Measurements from ENCODE around the gene GPN1. TPM values are rescaled to one million over a fixed set of nuclear protein-coding genes. Genes with fewer than 3 reads are reported as not detected.

GPN1 gene
- total RNA-seq, 3 donors from 2014 or later (not counting 1 experiment from before 2014, with no cell fraction given), result 31.5 to 36.1 (median 34.9) TPM

- Mint-ChIP-seq H3K9me3 (no peaks in the 10 kb centered on the region), H3K4me1 (no peaks in the 10 kb centered on the region), H3K27ac (peak overlapping the region; percentile 8 to 32), H3K27me3 (ENCODE audit: low read depth in 2 of 2) (no peaks in the 10 kb centered on the region), H3K4me3 (no peak overlapping the region), H3K36me3 (peaks cover 21% of the 10 kb centered on the region)
- Histone ChIP-seq H3K27ac (ENCODE audit: low read length) (no peak overlapping the region), H3K36me3 (ENCODE audit: control insufficient read depth, insufficient read depth, low read length) (peaks cover 60% of the 10 kb centered on the region), H3K4me1 (ENCODE audit: control insufficient read depth, insufficient read depth, low read length) (no peaks in the 10 kb centered on the region), H3K9me3 (ENCODE audit: control insufficient read depth, insufficient read depth, low read length) (no peaks in the 10 kb centered on the region), H3K4me3 (ENCODE audit: low read length) (no peak overlapping the region), H3K27me3 (ENCODE audit: control insufficient read depth, insufficient read depth, low read length) (no peaks in the 10 kb centered on the region)
- intact Hi-C loops (cut with micrococcal nuclease), result no loop called here
- no peak for ATAC-seq
- no peak for TF ChIP-seq CTCF (IDR thresholded peaks at IDR 0.05)
- DNase-seq, result no peak
These were observed 18.4 kb downstream of the GPN1 start for GRCh38 chr2:27647289-27647688.

DNA sequence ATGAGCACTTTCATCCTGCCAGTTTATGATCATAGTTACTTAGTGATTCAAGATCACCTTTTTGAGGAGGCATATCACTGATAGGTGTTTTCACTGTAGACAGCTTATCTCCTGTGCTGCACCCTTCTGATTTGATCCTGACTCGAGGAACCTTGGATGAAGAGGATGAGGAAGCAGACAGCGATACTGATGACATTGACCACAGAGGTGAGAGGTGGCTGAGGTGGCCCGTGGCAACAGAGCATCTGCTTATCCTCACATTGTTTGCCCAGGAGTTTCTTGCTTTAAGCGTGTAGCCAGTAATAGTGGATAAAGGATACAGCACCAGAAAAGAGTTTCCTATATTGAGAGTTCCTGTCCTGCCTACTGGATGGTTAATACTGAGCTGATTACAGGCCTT lies 18.9 kb downstream of the GPN1 start:
- H3K4me1 Mint-ChIP-seq, result no peaks in the 10 kb centered on the region
- peak overlapping the region; percentile 8 to 32 for H3K27ac Mint-ChIP-seq
- H3K36me3 ChIP-seq (ENCODE audit: control insufficient read depth, insufficient read depth, low read length), result peaks cover 61% of the 10 kb centered on the region
- H3K4me1 ChIP-seq (ENCODE audit: control insufficient read depth, insufficient read depth, low read length), result no peaks in the 10 kb centered on the region
- H3K27me3 ChIP-seq (ENCODE audit: control insufficient read depth, insufficient read depth, low read length), result no peaks in the 10 kb centered on the region
- intact Hi-C loops (cut with micrococcal nuclease), result no loop called here
- DNase-seq (no peak), ATAC-seq (no peak)
- H3K4me3 Mint-ChIP-seq, result no peak overlapping the region
- WGBS (ENCODE audit: insufficient coverage), result 90% methylated on average over 4 of the region's 4 CpGs
- no peaks in the 10 kb centered on the region for H3K9me3 Mint-ChIP-seq
- H3K4me3 ChIP-seq (ENCODE audit: low read length), result no peak overlapping the region
- H3K27me3 Mint-ChIP-seq (ENCODE audit: low read depth in 2 of 2), result no peaks in the 10 kb centered on the region
- H3K9me3 ChIP-seq (ENCODE audit: control insufficient read depth, insufficient read depth, low read length), result no peaks in the 10 kb centered on the region
- H3K36me3 Mint-ChIP-seq, result peaks cover 21% of the 10 kb centered on the region
- H3K27ac ChIP-seq (ENCODE audit: low read length), result no peak overlapping the region
- no peak for TF ChIP-seq CTCF (IDR thresholded peaks at IDR 0.05)

DNA sequence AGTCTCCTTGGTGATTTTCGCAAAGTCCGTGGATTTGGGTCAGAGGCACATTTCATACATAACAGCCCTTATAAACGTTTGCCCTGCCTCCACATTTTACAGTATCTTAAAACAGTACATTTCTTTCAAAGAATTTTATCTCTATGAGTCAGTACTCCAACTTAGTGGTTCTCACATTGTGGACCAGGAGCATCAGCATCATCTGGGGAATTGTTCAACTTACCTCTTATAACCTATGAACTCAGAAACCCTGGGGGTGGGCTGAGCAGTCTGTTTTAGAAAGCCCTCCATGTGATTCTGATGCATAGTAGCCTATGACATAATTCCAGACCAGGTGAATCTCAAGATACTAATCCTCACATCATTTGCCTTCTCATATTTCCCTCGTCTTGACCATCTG lies 22.2 kb downstream of the GPN1 start:
- intact Hi-C loops (cut with micrococcal nuclease), result no loop called here
- no peak overlapping the region for H3K27ac ChIP-seq (ENCODE audit: low read length)
- no peaks in the 10 kb centered on the region for H3K9me3 Mint-ChIP-seq
- no peaks in the 10 kb centered on the region for H3K27me3 Mint-ChIP-seq (ENCODE audit: low read depth in 2 of 2)
- peaks cover 0 to 7% of the 10 kb centered on the region in 2 donors for H3K4me1 Mint-ChIP-seq
- 86% methylated on average over 3 of the region's 4 CpGs for WGBS (ENCODE audit: insufficient coverage)
- H3K4me3 Mint-ChIP-seq, result no peak overlapping the region
- no peak for TF ChIP-seq CTCF (IDR thresholded peaks at IDR 0.05)
- H3K36me3 ChIP-seq (ENCODE audit: control insufficient read depth, insufficient read depth, low read length), result peaks cover 78% of the 10 kb centered on the region
- no peaks in the 10 kb centered on the region for H3K9me3 ChIP-seq (ENCODE audit: control insufficient read depth, insufficient read depth, low read length)
- H3K4me3 ChIP-seq (ENCODE audit: low read length), result no peak overlapping the region
- DNase-seq (no peak), ATAC-seq (no peak)
- no peaks in the 10 kb centered on the region for H3K27me3 ChIP-seq (ENCODE audit: control insufficient read depth, insufficient read depth, low read length)
- H3K27ac Mint-ChIP-seq, result no peak overlapping the region
- H3K36me3 Mint-ChIP-seq, result peaks cover 31% of the 10 kb centered on the region
- H3K4me1 ChIP-seq (ENCODE audit: control insufficient read depth, insufficient read depth, low read length), result no peaks in the 10 kb centered on the region

GRCh38 chr2:27652341-27652740 lies 23.5 kb downstream of the GPN1 start:
- intact Hi-C loops (cut with micrococcal nuclease), result no loop called here
- peaks cover 30% of the 10 kb centered on the region for H3K36me3 Mint-ChIP-seq
- Histone ChIP-seq H3K9me3 (ENCODE audit: control insufficient read depth, insufficient read depth, low read length) (no peaks in the 10 kb centered on the region), H3K4me3 (ENCODE audit: low read length) (no peak overlapping the region), H3K27ac (ENCODE audit: low read length) (no peak overlapping the region), H3K4me1 (ENCODE audit: control insufficient read depth, insufficient read depth, low read length) (no peaks in the 10 kb centered on the region), H3K36me3 (ENCODE audit: control insufficient read depth, insufficient read depth, low read length) (peaks cover 82% of the 10 kb centered on the region), H3K27me3 (ENCODE audit: control insufficient read depth, insufficient read depth, low read length) (no peaks in the 10 kb centered on the region)
- no peak overlapping the region for H3K4me3 Mint-ChIP-seq
- no peaks in the 10 kb centered on the region for H3K9me3 Mint-ChIP-seq
- TF ChIP-seq CTCF (IDR thresholded peaks at IDR 0.05), result no peak
- peaks cover 0 to 7% of the 10 kb centered on the region in 2 donors for H3K4me1 Mint-ChIP-seq
- ATAC-seq (no peak), DNase-seq (no peak)
- no peaks in the 10 kb centered on the region for H3K27me3 Mint-ChIP-seq (ENCODE audit: low read depth in 2 of 2)
- H3K27ac Mint-ChIP-seq, result no peak overlapping the region
